Renal cortex interstitium (tissue), 11 donors: ENCODE results near the gene NPAS3. TPM values are rescaled to one million over a fixed set of nuclear protein-coding genes. Genes with fewer than 3 reads are reported as not detected.

Source experiments
- DNase-seq, 11 donors: peaks; one replicate each; pipeline ENCODE4 v3.0.0-alpha.2; 2013; ENCODE audit warnings: low read depth in 9 of 11, low spot score in 4 of 11; ENCODE audit errors: extremely low read depth in 1 of 11
- polyA plus RNA-seq, 3 donors: library from polyadenylated mRNA; unstranded; fragments of 120-200 nt; gene quantifications; one replicate each; pipeline ENCODE4 v1.2.1, GENCODE V29; 2013; ENCODE audit not compliant: insufficient read length in 3 of 3

The NPAS3 gene
- polyA plus RNA-seq, 3 donors = 6.3 to 8.9 (median 8.7) TPM

DNA sequence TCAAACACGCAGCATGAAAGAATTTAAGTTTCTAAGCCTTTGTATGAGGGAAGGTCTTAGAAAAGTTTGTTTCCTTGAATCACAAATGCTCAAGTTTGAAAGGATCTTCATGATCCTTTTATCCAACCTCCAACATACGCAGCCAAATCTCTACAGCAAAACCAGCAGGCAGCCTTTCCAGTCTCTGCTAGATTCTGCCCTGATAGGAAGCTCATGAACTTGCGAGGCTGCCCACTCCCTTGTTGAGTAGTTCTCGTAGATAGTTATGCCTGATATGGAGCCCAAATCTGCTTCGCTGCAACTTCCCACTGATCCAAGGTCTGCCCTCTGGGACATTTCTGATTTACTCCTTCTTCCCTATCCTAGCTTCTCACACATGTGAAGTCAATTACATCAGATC is 739.3 kb downstream of the NPAS3 start:
- no peak for DNase-seq

DNA sequence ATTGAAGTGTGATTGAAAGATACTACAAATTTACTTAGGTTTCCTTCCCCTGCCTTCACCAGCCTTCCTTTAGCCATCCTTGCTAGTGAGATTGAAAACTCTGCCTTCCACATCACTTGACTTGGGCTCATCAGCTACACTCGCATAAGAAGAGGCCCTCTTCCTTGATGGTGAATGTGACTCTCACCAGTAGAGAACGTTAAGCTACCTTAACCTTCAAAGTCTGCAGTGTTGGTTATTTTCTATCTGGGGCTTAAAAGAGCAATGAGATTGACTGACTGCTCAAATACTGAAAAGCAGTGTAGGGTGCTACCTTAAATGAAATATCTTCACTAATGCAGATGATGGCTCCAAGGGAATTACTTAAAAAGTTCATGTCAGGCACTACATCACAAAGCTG is 740.3 kb downstream of the NPAS3 start:
- DNase-seq = no peak

GRCh38 chr14:33679461-33680225 is 741.0 kb downstream of the NPAS3 start:
- no peak for DNase-seq

DNA sequence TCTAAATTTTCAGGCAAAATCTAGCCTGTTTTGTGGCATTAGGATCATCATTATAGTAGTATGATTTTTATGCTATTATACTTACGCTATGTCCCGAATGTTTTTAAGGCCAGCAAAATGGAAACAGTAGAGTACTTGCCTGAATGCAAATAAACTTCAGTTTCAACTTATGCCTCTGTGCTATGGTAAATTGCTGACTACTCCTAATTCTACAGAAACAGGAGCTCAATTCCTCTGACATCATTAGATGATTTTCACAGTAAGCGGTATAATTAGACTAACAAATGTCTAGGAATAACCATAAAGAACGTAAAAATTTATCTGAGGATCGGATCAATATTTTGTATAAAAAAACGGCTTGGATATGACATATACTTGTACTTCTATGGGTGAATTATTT is 742.2 kb downstream of the NPAS3 start:
- DNase-seq = no peak

DNA sequence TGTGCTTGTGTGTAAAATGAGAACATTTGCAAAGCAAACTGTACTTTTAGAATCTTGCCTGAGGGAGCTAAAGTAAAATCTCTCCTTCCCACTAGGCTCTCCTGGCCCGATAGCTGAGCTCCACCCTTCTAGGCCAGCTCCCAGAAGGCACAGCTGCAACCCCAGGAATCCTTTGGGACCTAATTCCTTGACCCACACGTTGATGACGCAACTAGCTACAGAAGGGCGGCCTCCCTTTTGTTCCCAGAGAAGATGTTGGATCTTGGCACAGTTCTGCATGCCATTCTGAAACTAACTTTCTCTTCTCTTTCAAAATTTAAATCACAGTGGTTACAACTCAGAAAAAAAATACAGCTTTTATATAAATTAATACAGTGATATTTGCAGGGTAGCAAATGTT is 744.1 kb downstream of the NPAS3 start:
- DNase-seq = no peak

DNA sequence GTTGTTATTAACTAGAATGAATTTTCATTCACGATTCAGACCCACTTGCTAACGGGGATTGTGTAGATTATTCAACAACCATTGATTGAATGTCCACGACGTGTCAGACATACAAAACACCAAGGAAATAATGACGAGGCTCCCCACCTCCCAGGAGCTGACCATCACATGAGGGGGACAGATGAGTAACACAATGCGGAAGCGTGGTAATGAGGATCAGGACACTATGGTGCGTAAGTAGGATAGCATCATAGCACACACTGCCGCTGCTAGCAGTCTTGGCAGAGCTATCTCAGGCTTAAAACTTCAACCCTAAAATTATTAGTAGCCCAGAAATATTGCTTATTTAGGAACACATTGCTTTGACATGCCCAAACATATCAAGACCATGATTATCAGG is 746.3 kb downstream of the NPAS3 start:
- no peak for DNase-seq

DNA sequence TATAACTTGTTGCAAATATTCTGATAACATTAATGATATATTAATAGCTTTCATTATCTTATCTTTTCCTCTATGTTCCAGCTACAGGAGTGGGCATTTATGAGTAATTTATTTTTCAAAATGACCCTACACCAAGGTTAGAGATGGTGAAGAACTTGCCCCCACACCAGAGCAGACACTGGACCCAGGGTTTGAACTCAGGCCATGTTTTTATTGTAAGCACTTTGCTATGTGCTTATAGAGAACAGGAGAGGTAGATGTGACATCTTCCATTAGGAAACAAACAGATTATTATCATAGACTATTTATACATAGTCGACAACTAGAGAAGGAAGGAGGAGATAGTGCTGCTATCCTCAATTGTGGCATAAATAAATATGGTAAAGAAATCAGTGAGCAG is 747.0 kb downstream of the NPAS3 start:
- DNase-seq = no peak

DNA sequence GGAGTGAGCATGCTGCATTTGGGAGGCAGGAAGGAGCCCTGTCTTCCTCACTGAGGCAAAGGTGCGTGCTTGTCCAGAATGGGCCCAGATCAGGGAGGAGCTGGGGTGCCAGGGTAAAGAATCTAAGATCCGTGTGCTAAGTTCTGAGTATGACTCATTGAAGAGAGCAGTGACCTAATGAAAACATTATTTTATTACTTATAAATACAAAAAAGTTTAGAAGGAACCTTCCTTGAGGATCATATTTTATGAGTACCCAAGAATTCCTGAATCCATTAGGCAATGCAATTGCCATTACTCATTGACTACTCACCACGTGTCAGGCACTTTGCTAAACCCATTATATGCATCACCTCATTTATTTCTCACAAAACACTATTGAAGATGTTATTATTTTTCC is 747.5 kb downstream of the NPAS3 start:
- no peak for DNase-seq

- DNase-seq = no peak
Observed at GRCh38 chr14:33686856-33687255, 748.2 kb downstream of the NPAS3 start.

GRCh38 chr14:33689680-33690079 is 751.0 kb downstream of the NPAS3 start:
- DNase-seq = no peak

DNA sequence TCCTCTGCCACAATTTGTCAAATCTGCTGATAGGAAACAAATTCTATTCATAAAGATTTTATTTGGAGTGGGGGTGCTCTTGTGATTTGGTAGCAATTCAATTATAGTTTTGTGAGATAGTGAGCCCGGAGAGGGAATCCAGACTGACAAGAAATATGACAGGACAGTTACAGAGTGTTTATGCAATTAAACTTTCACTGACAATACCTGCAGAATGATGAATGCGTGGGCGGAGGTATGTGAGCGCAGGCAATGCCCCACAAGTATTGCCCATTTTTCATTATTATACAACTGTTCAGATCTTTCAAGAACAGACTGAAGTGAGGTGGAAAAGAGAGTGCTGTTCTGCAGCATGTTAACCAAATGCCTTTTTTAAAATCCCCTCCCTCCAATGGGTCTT is 753.2 kb downstream of the NPAS3 start:
- no peak for DNase-seq

DNA sequence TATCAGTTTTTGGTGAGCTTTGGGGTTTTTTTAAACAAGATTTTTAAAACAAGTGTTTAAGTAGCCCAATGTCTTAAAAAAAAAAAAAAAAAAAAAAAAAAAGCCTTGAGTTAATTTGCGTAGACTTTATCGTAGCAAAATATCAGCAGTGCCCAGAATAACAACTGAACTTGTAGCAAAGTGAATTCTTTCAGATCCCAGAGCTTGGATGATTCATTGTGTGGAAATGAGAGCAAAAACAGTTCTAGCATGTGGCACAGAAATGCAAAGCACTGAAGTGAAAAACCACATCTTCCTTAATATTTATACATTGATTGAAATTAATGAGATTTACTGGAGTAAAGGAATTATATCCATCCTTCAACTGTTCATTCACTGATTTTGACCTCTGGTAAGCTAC is 754.1 kb downstream of the NPAS3 start:
- DNase-seq = no peak

DNA sequence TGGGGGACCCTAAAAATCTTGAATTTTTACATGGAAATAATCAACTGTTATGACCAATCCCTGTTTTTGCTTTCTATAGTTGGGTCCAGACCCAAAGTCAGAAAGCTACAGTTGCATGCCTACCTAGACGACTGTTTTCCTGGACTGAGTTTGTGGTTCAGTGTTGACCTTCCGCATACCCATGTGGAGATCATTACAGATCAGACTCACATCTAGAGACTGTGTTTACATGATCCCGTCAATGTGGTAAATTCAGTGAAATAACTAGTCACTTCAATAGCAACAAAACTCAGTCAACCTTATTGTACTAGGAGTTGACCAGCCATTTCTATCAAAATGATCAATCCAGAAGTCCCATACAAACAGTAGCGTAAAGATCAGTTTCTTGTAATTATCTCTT is 754.6 kb downstream of the NPAS3 start:
- DNase-seq = no peak

DNA sequence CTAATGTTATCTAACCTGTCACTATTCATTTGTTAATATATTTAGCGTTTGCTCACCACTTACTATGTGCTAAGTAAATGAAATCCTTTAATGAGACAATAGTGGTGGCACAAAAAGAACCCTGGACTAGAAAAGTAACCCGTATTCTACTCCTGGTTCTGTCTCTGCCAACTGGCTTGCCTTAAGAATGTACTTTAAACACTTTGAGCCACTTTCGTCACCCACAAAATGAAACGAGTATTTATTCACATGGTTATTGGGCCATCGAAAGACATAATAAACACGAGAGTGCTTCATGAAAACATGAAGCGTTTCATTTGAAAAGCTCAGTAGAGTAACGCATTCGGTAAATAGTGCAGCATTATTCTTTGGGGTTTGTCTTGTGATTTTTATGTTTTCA is 757.5 kb downstream of the NPAS3 start:
- DNase-seq = no peak

- no peak for DNase-seq
Observed at GRCh38 chr14:33699300-33699983, 760.8 kb downstream of the NPAS3 start.

GRCh38 chr14:33700052-33700451 is 761.4 kb downstream of the NPAS3 start:
- DNase-seq = peak in 2 of 11 donors; percentile 4 to 20

GRCh38 chr14:33702293-33702692 is 763.6 kb downstream of the NPAS3 start:
- no peak for DNase-seq

DNA sequence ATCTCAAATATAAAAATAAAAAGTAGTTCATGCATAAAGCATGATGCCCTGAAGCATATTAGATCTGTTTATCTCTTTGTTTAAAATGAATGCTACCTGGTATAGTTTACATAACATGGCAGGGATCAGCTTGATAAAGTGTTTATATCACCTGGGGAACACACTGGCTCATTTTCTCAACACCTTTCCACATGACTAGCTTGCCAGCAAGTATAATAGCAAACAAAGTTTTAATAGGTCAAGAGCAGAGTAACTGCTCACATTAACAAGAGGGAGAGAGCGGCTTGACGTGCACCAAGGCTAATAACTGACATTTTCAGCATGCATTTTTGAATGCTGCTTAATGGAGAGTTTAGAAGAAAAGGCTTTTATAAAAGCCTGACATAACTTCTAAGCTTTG is 765.8 kb downstream of the NPAS3 start:
- DNase-seq = peak in 1 of 11 donors; percentile 8

GRCh38 chr14:33705490-33705889 is 766.8 kb downstream of the NPAS3 start:
- no peak for DNase-seq

DNA sequence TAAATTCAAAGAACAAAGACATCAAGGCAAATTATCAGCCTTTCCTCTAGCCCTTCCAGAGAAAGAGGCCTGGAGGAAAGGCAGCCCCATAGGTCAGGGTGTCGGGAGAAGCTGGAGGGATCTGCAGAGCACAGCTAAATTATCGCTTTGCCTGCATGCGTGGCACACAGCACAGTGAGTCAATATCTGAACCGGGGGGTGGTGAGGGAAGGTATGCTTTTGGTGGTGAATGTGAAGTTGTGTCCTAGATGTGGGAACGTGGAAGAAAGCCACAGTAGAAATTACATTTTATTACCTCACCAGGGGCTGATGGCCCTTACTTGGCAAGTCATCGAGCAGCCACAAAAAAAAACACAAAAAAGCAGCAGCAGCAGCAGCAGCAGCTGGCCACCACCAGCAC is 769.0 kb downstream of the NPAS3 start:
- no peak for DNase-seq

- DNase-seq = no peak
Observed at GRCh38 chr14:33709283-33709682, 770.6 kb downstream of the NPAS3 start.
